ENCODE results near the gene TRPC4.

- TF ChIP-seq POLR2A (IDR thresholded peaks at IDR 0.05; ENCODE audit: extremely low read depth, insufficient read length) (no peak), MAX (IDR thresholded peaks at IDR 0.05; ENCODE audit: low read depth, low read length) (no peak)
- TF ChIP-seq, protein P1, sequence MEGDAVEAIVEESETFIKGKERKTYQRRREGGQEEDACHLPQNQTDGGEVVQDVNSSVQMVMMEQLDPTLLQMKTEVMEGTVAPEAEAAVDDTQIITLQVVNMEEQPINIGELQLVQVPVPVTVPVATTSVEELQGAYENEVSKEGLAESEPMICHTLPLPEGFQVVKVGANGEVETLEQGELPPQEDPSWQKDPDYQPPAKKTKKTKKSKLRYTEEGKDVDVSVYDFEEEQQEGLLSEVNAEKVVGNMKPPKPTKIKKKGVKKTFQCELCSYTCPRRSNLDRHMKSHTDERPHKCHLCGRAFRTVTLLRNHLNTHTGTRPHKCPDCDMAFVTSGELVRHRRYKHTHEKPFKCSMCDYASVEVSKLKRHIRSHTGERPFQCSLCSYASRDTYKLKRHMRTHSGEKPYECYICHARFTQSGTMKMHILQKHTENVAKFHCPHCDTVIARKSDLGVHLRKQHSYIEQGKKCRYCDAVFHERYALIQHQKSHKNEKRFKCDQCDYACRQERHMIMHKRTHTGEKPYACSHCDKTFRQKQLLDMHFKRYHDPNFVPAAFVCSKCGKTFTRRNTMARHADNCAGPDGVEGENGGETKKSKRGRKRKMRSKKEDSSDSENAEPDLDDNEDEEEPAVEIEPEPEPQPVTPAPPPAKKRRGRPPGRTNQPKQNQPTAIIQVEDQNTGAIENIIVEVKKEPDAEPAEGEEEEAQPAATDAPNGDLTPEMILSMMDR (IDR thresholded peaks at IDR 0.05; ENCODE audit: low read depth, low read length), result no peak
Measured at GRCh38 chr13:37599519-37599918, 270.1 kb downstream of the TRPC4 start.
